PC-3 (cell line): ENCODE data around the gene UFD1.

Experiments used
- CTCF ChIP-seq: fragments of 300-600 bp; sonication (generic); conservative IDR thresholded peaks from 2 replicates; pipeline ENCODE4 v1.5.1; 2017; ENCODE audit warnings: antibody characterized with exemption, low read depth, mild to moderate bottlenecking, low read length
- EZH2 ChIP-seq: fragments of 300-600 bp; sonication (generic); IDR thresholded peaks from one replicate; pipeline ENCODE4 v1.6.1; 2017; ENCODE audit warnings: antibody characterized with exemption, mild to moderate bottlenecking, low read length; ENCODE audit not compliant: unreplicated experiment
- EZH2phosphoT487 ChIP-seq: fragments of 300-600 bp; sonication (generic); IDR thresholded peaks from 2 replicates; pipeline ENCODE4 v1.6.1; 2018; ENCODE audit warnings: mild to moderate bottlenecking, antibody characterized with exemption, low read length, borderline replicate concordance

GRCh38 chr22:19419464-19420178, 59.4 kb downstream of the UFD1 start:
- TF ChIP-seq CTCF = no peak
- TF ChIP-seq EZH2 = no peak
- no peak for TF ChIP-seq EZH2phosphoT487
